Stimulated activated CD8-positive, alpha-beta memory T cell treated with anti-CD3 and anti-CD28 coated beads, Interleukin-2, amount 100 ng/mL, for 48 hours (primary cell): ENCODE data around the gene TMEM266.
"Not testable (repeated sequence)": the region's sequence is repeated elsewhere in the genome, so short reads cannot be mapped to it uniquely, and the experiment has no call there.

Experiments
- DNase-seq, 2 donors: peaks; one replicate each; pipeline ENCODE4 v3.0.0-alpha.2; 2020; ENCODE audit warnings: low read depth in 2 of 2

Gene TMEM266, protein sequence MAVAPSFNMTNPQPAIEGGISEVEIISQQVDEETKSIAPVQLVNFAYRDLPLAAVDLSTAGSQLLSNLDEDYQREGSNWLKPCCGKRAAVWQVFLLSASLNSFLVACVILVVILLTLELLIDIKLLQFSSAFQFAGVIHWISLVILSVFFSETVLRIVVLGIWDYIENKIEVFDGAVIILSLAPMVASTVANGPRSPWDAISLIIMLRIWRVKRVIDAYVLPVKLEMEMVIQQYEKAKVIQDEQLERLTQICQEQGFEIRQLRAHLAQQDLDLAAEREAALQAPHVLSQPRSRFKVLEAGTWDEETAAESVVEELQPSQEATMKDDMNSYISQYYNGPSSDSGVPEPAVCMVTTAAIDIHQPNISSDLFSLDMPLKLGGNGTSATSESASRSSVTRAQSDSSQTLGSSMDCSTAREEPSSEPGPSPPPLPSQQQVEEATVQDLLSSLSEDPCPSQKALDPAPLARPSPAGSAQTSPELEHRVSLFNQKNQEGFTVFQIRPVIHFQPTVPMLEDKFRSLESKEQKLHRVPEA

DNA sequence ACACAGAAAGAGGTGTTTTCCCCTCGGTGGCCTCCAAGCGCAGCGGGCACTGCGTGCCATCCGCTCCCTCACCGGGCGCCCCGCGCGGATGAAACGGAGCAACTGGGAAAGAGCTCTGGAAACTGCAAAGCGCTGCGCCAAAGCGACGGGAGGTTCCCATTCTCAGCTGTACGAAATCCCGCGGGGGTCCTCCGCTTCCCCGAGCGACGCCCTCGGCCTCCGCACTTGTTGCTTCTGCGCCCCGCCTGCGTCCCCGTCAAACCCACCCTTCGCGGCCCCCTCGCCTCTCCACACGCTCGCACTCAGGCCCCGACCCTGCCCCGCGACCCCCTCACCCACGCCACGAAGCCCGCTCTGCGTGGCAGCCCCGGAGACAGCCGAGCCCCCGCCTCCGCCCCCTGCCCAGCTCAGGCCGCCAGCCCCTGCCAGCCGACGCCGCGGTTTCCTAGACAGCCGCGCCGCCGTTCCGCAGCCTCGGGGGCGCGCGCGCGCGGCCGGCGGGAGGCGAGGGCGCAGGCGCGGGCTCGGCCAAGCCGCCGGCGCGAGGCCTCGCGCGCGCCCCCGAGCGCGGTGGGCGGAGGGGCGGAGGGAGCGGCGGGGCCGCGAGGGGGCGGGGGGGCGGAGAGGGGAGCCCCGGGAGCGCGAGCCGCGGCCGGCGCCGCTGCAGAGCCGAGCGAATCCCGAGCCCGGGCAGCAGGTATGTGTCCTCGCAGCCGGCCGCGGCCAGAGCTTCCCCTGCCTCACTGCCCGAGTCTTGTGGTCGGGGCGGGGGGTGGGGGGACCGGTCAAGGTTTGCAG, at the start of gene TMEM266:
Gene TMEM266 (plus strand): TSS at position 666 of the 798 bp plus-strand sequence. CDS start 74,279 bp downstream, outside the sequence.
- DNase-seq = peak in 1 of 2 donors; percentile 19

GRCh38 chr15:76010613-76011012, 49.2 kb upstream of the TMEM266 start:
- no peak for DNase-seq

GRCh38 chr15:76011627-76012551, 47.9 kb upstream of the TMEM266 start, which contains the start of gene NRG4:
TSS of gene NRG4 (minus strand) at chr15:76012424. CDS start at chr15:76011230, 1,194 bp downstream.
- DNase-seq = no peak

DNA sequence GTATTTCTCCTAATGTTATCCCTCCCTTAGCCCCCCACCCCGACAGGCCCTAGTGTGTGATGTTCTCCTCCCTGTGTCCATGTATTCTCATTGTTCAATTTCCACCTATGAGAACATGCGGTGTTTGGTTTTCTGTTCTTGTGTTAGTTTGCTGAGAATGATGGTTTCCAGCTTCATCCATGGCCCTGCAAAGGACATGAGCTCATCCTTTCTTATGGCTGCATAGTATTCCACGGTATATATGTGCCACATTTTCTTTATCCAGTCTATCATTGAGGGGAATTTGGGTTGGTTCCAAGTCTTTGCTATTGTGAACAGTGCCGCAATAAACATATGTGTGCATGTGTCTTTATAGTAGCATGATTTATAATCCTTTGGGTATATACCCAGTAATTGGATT, 46.3 kb upstream of the TMEM266 start:
- not testable (repeated sequence) for DNase-seq

DNA sequence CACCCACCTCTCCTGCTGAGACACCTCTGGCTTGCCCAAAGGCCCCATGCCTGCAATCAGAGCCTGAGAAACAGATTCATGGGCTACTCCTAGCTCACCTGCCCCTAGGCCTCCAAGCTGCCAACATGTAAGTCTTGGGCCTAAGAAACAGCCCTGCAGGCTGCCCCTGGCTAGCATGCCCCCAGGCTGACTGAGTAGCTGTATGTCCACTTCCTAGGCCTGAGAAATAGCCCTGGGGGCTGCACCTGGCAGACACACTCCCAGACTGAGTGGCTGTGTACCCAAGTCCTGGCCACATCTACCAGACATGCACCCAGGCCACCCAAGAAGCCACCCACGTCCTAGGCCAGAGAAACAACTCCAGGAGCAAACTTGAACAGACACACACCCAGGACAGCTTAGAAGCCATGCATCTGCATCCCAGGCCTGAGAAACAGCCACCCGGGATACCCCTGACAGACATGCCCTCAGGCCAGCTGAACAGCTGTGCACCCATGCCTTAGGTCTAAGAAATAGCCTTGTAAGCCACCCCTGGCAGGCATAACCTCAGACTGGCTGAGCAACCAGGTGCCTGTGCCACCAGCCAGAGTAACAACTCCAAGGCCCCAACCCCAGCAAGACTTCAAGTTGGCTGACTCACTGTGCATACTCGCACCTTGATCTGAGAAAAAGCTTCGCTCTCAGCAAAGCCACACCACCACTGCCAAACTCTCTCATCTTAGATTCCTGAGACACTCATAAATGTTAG, 35.6 kb upstream of the TMEM266 start:
- DNase-seq = no peak

DNA sequence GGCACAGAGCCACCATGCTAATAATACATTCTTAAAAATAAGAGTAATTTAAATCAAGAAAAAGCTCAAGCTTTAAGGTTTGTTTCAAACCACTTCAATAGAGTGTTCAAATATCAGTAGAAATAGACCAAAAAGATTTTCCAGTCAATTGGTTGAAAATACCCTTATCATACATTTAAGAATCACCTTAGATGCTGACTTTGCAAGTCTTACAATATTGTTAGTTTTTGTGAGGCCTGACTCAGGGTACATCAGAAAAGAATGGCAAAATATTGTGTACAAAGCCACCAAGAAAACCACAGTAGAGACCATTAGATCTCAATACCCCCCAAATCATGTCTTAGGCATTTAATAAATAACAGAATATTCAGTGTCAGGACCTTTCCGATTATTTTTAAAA, 27.7 kb upstream of the TMEM266 start:
- DNase-seq = no peak

DNA sequence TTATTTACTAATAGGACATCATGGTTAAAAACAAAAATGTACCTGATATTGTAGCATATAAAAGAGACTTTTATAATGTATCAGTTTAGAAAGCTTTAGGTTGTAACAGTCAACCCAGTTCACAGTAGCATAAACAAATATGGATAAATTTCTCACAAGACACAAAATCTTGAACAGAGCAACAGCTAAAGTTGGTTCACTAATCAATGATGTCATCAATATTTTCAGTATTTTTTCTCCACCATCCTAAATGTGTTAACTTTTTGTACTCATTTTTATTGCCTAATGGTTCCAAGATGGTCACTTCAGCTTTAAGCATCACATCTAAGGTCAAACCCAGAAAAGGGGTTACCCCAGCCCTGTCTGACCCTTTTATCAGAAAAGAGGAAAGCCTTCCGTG, 26.3 kb upstream of the TMEM266 start:
- no peak for DNase-seq

GRCh38 chr15:76034111-76034510, 25.7 kb upstream of the TMEM266 start:
- DNase-seq = no peak

DNA sequence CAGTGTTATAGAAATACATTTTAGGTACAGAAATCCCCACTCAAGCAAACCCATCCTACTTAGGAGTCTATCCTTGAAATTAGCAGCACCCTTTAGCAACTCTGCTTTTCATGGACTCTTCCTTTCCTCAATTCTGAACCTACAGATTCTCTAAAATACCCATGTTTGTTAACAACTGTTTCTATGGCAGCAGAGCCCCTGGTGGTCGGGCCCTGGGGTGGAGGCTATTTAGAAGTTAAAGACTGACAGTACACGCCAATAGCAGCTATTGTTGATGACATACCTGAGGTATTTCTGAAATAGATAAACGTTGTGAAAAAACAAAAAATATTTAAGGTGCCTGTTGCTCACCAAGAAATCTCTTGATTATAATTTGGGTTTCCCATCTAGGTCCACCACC, 24.2 kb upstream of the TMEM266 start:
- no peak for DNase-seq

DNA sequence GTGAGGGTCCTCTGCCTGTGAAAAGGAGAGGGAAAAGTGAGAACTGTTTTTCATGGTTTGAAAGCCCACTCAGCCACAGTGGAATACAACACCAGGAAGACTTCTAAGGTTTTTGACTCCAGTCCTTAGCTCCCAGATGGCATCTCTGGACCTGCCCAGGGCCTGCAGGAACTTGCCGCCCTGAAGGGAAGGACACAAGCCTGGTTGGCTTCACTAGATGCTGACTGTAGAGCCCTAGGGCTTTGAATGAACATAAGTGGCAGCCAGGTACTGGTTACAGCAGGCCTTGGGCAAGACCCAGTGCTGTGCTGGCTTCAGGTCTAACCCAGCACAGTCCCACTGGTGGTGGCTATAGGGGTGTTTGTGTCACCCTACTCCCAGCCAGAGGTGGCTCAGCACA, 21.3 kb upstream of the TMEM266 start:
- DNase-seq = no peak

GRCh38 chr15:76054201-76054600, 5.6 kb upstream of the TMEM266 start:
- DNase-seq = not testable (repeated sequence)

GRCh38 chr15:76056931-76057330, 2.9 kb upstream of the TMEM266 start:
- DNase-seq = no peak

DNA sequence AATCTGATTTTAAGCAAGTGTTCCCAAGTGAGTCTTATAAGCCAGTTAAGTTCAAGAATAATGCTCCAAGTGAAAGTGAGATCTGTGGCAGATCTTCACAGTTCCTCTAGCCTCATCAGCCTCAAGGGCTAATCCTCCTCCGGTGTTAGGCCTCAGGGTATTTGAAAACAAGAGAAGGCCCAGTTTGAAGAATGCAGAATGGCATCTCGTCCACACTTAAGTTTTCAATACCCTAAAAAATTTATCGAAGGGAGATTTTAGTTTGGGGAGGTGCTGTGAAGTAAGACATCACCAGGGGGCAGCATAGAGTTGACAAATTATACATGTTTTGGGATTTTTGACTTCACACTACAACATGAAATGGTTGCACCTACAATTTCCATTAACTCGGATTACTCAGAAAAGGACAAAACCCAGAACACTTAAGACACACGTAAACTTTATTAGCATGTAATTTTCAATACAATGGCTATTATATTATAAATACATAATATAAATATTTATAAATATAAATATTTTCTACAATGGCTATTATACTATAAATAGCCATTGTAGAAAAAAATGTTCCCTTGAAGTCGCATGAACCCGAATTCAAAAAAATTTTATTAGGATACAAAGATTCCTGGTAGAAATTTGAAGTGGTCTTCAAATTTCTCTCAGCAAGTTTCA, 2.3 kb upstream of the TMEM266 start:
- peak in 1 of 2 donors; percentile 13 for DNase-seq

- peak in 1 of 2 donors; percentile 9 for DNase-seq
Measured at GRCh38 chr15:76058714-76059319, 968 bp upstream of the TMEM266 start.

GRCh38 chr15:76060118-76060989, 569 bp downstream of the TMEM266 start:
- DNase-seq = peak in 1 of 2 donors; percentile 39

DNA sequence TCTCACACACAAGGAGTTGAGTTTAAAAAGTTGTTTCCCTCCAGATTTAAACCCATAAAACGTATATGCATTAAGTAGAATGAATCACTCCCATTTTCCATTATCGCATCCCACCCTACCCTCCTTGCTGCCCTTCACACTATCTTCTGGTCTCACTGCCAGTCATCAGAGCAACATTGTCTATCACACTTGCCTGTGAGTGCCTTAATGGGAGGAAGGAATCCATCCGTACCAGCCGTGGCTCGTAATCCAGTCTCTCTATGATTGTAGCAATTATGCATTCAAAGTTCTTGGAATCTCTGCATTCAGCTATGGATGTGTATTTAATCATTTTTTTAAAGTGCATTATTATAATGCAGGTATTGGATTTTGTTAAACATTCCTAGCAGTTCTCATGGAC, 1.9 kb downstream of the TMEM266 start:
- DNase-seq = no peak

- DNase-seq = no peak
Measured at GRCh38 chr15:76062286-76062685, 2.5 kb downstream of the TMEM266 start.

DNA sequence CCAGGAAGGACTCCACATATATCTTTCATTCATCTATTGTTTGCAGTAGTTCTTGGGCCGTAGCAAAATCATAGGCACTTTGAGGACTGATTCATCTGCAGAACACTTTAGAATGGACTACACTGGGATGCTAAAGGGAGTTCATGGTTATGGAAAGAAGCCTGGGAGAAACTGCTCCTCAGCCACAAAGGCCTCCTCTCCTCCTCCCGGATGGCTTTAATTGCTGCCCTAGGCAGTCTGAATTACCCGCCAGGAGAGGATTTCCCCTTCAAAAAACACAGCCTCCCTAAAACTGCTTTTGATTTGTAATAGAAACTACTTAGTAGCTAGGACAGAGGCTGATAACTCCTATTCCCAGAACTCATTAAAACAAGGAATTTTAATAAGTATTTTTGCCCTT, 4.6 kb downstream of the TMEM266 start:
- no peak for DNase-seq

- DNase-seq = no peak
Measured at GRCh38 chr15:76065245-76065644, 5.5 kb downstream of the TMEM266 start.
